ENCODE results near the gene KDM6A.
"Not testable (repeated sequence)": the region's sequence is repeated elsewhere in the genome, so short reads cannot be mapped to it uniquely, and the experiment has no call there.

The KDM6A gene

DNA sequence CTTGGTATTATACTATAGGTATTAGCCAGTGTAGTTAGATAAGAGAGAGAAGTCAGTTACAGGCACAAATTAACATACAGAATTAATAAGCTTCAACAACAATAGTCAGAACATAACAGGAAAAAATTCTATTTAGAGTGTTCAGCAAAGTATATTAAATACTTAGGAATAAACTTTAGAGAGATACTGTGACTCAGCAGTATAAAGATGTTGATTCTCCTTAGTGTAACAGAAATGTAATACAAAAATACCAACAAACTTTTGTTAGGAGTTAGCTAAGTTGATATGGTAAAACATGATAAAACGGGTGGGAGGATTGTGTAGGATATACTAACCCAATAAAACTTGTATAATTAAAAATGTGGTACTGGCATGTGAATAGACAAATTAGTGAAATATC, 173.4 kb downstream of the KDM6A start:
- DNase-seq (ENCODE audit: low spot score), result no peak
- in situ Hi-C loops (cut with MboI; ENCODE audit: low pct_unique_long_range_greater_than_20kb, low sequenced_read_pairs, unreplicated experiment), result no loop called here
- TF ChIP-seq, protein P1, sequence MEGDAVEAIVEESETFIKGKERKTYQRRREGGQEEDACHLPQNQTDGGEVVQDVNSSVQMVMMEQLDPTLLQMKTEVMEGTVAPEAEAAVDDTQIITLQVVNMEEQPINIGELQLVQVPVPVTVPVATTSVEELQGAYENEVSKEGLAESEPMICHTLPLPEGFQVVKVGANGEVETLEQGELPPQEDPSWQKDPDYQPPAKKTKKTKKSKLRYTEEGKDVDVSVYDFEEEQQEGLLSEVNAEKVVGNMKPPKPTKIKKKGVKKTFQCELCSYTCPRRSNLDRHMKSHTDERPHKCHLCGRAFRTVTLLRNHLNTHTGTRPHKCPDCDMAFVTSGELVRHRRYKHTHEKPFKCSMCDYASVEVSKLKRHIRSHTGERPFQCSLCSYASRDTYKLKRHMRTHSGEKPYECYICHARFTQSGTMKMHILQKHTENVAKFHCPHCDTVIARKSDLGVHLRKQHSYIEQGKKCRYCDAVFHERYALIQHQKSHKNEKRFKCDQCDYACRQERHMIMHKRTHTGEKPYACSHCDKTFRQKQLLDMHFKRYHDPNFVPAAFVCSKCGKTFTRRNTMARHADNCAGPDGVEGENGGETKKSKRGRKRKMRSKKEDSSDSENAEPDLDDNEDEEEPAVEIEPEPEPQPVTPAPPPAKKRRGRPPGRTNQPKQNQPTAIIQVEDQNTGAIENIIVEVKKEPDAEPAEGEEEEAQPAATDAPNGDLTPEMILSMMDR (IDR thresholded peaks at IDR 0.05; ENCODE audit: extremely low read depth, insufficient read depth, missing control alignments), result no peak

DNA sequence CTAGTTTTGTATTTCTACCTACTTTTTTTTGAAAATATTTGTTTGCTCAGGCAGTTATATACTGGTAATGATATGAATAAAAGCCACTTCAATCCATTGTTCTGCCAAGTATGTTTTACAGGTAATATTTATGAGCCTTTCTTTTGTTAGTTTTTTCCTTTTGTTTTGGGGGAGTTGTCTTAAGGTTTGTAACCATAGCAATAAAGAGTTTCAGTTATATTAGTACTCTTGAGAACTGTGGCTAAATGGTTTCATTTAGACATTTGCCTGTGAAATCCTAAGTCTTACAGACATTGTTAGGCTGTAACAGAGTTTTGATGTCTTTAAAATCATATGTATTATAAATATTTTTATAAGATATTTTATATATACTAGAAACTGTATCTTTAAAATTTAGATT, 177.6 kb downstream of the KDM6A start:
- DNase-seq (ENCODE audit: low spot score), result peak; percentile 35
- TF ChIP-seq, protein P1 (IDR thresholded peaks at IDR 0.05; ENCODE audit: extremely low read depth, insufficient read depth, missing control alignments), result no peak
- in situ Hi-C loops (cut with MboI; ENCODE audit: low pct_unique_long_range_greater_than_20kb, low sequenced_read_pairs, unreplicated experiment), result no loop called here

DNA sequence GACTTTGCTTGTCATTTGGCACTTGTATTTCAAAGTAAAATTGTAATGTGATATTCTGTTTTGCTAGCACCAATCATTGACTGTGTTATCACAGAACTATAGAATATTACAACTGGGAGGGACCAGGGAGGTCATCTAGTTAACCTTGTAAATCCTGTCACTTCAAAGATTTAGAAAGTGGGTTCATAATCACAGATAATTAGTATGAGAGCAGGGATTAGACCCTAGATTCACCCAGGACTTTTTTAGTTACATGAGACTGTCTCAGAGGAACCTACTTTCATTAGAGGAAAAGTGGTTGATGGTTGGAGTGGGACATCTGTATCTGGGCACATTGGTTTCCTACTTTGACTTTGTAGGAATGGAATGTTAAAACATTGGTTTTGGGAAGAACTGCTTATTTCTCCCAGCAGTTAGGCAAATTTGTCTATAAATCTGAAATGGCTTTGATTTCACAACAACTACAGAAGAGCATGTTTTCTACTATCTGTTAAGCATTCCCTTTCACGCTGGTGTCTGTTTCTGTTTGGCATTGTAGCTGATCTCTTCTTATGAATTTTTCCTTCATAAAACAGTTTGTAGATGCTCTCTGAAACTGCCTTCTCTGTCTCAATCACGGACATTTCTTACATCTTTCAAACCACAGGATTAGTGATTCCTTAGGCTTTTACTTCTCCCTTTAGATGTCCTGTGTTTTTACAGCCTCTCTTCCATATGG, 183.6 kb downstream of the KDM6A start:
- TF ChIP-seq, protein P1 (IDR thresholded peaks at IDR 0.05; ENCODE audit: extremely low read depth, insufficient read depth, missing control alignments), result no peak
- in situ Hi-C loops (cut with MboI; ENCODE audit: low pct_unique_long_range_greater_than_20kb, low sequenced_read_pairs, unreplicated experiment), result no loop called here
- DNase-seq (ENCODE audit: low spot score), result no peak

DNA sequence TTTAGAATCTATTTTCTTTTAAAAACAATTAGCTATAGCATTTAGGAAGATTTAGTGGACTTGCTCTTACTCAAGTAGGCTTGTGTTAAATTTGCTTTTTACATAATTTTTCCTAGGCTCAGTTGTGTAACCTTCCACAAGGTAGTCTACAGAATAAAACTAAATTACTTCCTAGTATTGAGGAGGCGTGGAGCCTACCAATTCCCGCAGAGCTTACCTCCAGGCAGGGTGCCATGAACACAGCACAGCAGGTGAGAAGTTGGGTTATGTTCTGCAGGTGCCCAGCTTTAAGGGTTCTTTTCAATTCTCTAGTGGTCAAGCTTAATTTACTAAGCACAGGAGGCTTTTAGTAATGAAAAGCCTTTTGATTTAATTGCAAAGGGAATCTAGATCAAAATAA, 186.9 kb downstream of the KDM6A start:
- DNase-seq (ENCODE audit: low spot score); in situ Hi-C loops (cut with MboI; ENCODE audit: low pct_unique_long_range_greater_than_20kb, low sequenced_read_pairs, unreplicated experiment): not testable (repeated sequence)

DNA sequence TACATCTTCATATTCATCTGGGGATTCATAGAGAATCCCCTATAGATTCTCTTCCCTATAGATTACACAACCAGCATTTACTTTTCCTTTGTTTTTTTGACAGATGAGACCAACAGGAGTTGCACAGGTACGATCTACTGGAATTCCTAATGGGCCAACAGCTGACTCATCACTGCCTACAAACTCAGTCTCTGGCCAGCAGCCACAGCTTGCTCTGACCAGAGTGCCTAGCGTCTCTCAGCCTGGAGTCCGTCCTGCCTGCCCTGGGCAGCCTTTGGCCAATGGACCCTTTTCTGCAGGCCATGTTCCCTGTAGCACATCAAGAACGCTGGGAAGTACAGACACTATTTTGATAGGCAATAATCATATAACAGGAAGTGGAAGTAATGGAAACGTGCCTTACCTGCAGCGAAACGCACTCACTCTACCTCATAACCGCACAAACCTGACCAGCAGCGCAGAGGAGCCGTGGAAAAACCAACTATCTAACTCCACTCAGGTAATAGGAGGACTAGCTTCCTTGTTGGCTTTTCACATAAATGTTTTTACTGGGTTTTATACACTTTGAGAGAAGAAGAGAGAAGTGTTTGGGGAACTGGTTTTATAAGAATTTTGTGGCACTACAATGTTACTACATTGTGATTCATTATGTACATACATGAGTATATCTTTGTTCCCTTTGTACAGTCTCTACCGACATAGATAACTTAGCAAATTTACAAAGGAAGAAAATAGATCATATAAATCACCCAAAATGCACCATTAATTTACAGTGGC, 190.5 kb downstream of the KDM6A start:
- TF ChIP-seq, protein P1 (IDR thresholded peaks at IDR 0.05; ENCODE audit: extremely low read depth, insufficient read depth, missing control alignments), result no peak

DNA sequence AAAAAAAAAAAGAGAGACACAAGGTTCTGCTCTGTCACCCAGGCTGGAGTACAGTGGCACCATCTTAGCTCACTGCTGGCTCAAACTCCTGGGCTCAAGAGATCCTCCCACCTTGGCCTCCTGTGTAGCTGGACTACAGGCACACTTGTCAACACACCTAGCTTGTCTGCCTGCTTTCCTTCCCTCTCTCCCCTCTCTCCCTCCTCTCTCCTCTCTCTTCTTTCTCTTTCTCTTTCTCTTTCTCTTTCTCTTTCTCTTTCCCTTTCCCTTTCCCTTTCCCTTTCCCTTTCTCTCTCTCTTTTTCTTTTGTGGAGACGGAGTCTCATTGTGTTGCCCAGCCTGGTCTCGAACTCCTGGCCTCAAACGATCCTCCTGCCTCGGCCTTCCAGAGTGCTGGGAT, 195.6 kb downstream of the KDM6A start:
- in situ Hi-C loops (cut with MboI; ENCODE audit: low pct_unique_long_range_greater_than_20kb, low sequenced_read_pairs, unreplicated experiment), result no loop called here
- TF ChIP-seq, protein P1 (IDR thresholded peaks at IDR 0.05; ENCODE audit: extremely low read depth, insufficient read depth, missing control alignments), result no peak
- no peak for DNase-seq (ENCODE audit: low spot score)

More for the DNA sequence above, 190.5 kb downstream of the KDM6A start:
- in situ Hi-C loops (cut with MboI; ENCODE audit: low pct_unique_long_range_greater_than_20kb, low sequenced_read_pairs, unreplicated experiment), result no loop called here
- no peak for DNase-seq (ENCODE audit: low spot score)
